Cerebellar nuclear complex (tissue), 1 donor: ENCODE data around the gene R3HDML.
"Not testable (repeated sequence)": the region's sequence is repeated elsewhere in the genome, so short reads cannot be mapped to it uniquely, and the experiment has no call there.

Experiments
- DNase-seq, 2 experiments: peaks; one replicate each; lab custom pipeline; 2025; lab: John Stamatoyannopoulos, UW

Gene R3HDML

GRCh38 chr20:44336725-44337380, at the start of gene R3HDML:
R3HDML (plus strand) TSS chr20:44337043; CDS start chr20:44337158, 115 bp downstream.
- no peak for DNase-seq

DNA sequence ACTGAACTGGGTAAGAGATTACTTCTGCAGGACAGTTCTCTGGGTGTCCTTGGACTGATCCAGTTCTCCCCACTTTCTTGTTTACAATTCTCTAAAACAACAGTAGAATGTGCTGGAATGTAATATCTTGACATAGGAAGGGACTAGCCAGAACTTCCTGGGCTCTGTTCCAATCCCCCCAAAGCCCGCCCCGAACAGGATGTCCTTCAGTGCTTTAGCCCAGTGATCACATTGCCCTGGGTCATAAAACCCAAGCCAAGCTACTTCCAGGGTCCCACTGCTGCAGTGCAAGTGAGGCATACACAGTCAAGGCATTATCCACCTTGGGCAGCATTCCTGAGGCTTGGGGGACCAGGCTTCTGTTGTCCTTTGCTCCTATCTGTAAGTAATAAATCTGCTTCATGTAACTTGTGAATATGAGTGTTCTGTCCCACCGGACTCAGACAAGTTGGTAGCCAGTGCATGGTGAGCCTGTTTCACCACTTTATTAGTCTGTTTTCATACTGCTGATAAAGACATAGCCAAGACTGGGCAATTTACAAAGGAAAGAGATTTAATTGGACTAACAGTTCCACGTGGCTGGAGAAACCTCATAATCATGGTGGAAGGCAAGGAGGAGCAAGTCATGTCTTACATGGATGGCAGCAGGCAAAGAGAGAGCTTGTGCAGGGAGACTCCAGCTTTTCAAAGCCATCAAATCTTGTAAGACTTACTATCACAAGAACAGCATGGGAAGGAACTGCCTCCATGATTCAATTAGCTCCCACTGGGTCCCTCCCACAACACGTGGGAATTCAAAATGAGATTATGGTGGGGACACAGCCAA, 49.4 kb upstream of the R3HDML start:
- DNase-seq = no peak

DNA sequence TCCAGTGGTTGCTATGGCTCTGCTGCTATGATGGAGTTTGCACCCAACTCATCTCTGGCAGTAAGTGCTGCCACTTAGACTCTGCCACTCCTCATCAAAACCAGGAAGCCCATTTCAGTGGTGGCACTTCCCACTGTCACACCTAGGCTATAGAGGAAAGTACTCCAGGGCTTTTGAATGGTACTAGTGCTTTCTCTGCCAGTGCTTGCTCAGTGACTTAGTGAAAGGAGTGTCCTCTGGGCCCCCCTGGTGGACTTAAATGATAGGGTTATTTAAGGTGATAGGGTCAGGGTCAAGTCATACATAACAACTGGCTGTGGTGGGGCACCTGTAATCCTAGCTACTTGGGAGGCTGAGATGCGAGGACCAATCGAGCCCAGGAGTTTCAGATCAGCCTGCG, 48.6 kb upstream of the R3HDML start:
- DNase-seq = no peak

DNA sequence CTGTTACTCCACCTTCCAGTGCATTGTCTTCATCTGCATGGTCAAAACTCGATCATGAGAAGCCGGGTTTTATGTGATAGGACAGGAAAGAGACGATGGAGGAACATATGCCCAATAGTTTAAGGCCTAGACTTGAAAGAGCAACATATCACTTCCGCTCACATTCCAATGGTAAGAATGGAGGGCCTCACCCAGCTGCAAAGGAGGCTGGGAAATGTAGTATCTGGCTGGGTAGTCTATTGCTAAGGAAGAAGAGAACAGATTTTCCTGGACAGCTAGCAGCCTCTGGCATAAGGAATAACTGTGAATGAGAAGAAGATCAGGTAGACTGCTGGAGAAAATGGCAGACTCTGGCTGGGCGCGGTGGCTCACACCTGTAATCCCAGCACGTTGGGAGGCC, 45.1 kb upstream of the R3HDML start:
- no peak for DNase-seq

DNA sequence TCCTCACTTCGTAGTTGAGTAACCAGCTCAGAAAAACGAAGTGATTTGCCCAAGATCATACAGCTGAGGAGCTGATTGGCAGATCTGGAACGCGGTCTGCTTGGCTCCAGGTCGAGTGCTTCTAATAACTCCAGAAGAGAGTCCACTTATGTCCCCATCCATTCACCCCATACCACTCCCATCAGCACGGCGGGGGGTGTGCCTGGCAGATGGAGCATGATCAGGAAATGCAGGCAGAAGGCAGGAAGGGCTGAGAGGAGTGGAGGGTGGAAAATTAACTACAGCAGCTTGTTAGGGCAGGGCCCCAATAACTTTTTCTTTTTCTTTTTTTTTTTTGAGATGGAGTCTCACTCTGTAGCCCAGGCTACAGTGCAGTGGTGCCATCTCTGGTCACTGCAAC, 40.8 kb upstream of the R3HDML start:
- DNase-seq = no peak

DNA sequence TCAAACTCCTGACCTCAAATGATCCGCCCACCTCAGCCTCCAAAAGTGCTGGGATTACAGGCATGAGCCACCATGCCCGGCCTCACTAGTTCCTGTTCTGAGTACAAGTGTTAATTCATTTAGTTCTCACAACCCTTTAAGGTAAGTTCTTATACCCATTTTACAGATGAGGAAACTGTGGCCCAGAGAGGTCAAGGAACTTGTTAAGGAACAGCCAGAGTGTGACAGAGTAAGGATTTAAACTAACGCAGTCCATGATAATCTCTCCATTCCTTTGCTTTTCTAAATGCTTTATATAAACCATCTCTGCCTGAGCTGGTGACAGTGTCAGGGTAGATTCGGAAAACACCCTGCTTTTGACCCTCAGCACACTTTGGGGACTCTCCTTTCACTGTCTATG, 39.1 kb upstream of the R3HDML start:
- DNase-seq = no peak

DNA sequence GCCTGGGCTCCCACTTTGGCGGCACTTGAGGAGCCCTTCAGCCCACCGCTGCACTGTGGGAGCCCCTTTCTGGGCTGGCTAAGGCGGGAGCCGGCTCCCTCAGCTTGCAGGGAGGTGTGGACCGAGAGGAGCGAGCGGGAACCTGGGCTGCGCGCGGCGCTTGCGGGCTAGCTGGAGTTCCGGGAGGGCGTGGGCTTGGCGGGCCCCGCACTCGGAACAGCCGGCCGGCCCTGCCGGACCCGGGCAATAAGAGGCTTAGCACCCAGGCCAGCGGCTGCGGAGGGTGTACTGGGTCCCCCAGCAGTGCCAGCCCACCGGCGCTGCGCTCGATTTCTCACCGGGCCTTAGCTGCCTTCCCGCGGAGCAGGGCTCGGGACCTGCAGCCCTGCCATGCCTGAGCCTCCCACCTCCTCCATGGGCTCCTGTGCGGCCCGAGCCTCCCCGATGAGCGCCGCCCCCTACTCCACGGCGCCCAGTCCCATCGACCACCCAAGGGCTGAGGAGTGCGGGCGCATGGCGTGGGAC, 37.8 kb upstream of the R3HDML start:
- not testable (repeated sequence) for DNase-seq

DNA sequence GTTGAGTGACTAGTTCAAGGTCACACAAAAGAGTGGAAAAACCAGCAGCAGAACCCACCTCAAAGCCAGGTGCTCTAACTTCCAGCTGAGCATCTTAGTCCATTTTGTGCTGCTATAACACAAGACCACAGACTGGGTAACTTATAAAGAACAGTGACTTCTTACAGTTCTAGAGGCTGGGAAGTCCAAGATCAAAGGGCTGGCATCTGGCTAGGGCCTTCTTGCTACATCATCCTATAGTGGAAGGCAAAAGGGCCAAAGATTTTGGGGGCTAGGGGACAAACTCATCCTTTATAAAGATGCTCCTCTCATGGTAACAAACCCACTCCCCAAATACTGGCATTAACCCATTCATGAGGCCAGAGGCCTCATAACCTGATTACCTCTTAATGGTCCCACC, 35.6 kb upstream of the R3HDML start:
- DNase-seq = no peak

DNA sequence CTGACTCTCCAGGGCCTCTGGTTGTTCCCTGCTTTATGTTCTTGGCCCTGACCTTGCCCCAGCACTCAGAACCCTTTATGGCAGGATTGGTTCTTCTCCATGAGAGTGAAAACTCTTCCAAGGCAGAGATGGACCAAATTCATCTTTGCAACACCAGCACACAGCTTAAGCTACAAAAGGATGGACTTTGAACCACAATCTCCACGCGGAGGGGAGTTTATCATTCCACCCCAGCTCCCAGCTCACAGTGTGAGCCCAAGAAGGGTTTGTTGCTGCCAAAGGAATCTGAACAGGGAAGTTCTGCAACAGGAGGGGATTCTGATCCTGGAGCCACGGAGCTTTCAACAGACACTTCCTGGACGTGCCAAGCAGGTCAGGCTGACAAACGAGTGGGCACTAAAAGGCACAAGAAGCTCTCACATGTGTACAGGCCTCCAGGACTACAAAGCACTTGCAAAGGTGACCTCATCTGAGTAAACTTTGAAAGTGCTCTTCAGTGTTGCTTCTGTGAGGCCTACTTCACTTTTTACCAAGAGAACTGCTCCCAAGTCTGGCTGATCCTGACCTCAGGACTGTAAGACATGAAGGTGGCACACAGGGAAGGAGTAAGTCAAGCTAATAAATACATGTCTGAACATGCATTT, 34.7 kb upstream of the R3HDML start:
- DNase-seq = no peak

DNA sequence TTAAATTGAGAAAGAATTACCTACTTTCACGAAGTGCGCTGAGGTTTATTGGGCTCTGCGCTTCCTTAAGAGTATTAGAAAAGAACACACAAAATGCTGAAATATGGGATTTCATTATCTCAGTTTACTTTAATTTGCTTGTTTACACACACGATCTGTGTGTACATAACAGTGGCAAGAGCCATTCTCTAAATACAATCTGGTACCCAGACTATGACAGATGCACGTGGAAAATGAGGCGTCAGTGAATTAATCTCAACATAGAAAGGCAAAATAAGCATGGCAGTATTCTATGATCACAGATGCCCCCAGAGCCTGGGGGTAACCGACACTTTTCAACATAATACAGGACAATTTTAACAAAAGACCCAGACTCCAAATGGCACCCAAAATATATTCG, 34.1 kb upstream of the R3HDML start:
- DNase-seq = no peak

DNA sequence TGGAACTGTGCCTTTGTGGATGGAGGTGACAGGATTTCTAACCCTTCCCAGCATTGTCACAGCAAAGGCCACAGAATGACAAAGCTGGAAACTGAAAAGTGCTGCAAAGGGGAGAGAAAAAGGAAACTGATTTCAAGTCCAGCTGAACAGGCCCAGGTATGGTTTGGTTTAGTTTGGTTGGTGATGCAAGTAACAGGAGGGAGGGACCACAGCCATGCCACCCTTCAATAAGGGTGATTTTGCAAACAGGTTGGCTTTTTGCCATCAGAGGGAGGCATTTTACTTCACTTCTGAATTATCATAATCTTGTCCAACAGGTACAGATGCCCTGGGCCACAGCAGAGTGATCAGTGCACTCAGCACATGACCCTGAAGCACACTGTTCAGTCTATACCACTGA, 32.5 kb upstream of the R3HDML start:
- DNase-seq = no peak

DNA sequence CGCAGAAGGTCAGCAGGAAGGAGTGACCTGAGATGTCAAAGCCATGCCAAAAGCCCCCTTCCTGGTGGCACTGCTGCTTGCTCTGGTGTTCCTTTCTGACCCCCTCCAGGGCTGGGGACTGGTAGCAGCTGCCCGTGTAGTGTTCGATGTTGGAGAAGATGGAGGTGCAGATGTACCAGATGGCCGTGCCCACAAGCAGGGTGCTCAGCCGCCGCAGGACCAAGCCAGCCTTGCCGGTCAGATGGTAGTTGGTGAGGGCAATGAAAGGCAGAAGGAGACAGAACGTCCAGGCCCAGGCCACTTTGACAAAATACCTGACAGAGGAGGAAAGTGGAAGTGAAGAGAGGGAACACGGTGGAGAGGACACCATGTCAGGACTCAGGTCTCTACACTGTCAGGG, 29.9 kb upstream of the R3HDML start:
- no peak for DNase-seq

DNA sequence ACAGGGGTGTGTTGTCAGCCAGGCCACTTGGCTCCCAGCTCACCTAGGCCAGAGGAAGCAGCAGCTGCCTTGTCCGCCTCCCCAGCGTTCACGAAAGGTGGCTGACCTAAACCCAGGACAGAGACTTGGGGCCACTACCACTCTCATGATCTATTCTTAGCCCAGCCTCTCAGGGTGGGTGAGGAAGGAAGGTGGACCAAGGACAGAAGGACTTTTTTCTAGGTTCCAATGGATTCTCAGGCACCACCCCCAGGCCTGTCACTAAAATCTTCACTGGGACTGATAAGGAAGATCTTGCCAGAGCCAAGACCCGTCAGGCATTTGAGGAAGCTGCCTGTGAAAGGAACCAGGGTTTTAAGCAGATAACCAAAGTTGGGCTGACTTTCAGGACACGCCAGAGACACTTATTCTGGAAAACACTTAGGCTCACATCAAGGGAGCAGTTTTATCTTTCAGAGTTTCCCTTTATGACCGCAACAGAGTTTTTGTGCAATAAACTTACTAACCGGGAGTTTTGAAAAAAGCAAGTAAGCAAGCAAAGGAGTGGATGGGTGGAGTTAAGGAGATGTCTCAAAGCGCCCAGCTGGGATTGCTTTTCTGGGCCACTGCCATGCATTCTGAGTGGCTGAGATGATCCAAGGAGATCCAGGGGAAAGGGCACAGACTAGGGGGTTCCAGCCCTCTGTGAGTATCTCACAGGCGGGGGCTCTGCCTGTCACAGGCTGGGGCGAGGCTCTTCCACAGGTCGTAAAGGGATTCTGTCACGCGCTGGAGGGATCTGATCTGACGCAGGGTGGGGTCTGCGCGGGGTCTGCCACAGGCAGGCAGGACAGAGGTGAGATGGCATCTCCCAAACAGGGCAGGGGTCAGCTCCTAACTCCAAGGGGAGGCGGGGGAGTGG, 26.8 kb upstream of the R3HDML start:
- no peak for DNase-seq

DNA sequence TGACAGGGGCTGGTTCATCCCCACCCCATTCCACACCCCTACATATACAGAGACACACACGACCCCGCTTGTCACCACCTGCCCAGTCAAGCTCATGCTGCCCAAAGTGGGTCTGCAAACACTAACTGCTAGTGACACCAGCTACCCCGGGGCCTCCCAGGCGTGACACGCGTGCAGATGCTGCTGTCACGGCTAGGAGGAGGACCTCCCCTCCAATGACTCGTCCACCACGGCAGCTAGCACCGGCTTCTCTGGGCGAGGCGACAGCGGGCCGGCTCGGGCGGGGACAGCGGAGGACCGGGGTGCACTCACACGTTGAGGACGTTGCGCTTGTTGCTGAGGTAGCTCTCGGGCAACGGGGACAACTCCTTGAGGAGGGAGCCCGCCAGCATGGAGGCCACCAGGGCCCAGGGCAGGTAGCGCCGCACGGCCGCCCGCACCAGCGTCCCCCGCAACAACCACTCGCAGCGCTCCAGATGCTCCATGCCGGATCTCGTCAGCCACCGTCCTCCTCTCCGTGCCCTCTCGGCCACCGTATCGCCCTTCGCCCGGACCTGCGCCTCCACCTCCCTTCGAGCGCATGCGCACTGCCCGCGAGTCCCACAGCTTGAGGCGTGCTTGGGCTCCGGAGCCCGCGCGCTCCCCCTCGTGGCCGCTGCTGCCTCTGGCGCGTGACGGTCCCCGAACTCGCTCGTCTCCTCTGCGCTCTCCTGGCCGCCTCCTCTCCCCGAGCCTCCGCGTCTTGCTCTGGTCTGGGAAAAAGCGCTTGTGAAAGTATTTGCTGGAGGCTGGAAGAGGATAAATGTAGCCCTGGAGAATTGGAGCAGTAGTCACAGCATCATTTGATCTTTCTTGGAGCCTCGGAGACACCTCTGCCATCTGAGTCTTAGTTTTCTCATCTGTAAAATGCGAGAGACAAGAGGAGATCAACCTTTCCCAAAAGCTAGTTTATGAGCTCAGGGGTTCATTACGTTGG, 25.9 kb upstream of the R3HDML start, which contains the start of gene FITM2:
Gene FITM2 (minus strand): TSS at position 539 of the 976 bp plus-strand sequence. CDS start 54 bp downstream, at position 485.
- peak; percentile 55 to 76 for DNase-seq

DNA sequence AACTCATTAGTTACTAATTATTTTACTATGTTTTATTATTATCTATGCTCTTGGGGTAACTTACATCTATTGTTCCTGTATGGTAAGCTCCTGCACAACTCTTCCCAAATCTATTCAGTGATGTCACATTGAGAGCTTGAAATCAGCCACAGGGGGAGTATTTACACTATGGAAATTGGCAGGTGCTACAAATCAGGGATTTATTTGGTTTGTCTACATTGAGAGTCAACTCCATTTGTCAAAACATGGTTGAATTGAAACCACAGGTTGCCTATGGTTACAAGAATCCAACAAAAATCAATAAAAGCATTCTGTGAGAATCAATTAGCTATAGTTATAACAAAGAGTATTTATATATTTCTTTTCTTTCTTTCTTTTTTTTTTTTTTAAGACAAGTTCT, 22.0 kb upstream of the R3HDML start:
- DNase-seq = no peak

DNA sequence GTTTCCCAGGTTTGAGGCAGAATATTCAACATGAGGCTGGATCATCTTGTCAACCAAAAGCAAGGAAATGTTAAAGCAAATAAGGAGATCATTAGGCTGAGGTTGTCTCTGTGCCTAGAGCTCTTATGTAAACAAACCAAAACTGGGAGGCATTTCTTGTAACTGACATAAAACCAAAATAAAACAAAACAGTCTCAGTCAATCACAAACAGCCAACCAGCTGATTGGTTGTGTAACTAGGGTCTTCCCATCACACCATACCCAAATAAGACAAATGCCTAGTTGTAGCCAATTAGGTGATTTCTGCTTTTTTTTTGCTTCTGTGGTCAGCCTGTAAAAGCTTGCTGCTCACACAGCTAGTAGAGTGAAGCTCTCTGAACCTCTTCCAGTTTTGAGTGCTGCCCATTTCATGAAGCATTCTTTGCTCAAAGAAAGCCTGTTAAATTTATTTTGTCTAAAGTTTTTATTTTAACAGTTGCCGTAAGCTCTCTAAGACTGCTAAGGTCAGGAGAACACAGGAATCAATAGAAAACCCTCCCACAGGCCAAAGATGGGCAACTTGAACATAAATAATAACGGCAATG, 16.9 kb upstream of the R3HDML start:
- DNase-seq = no peak

DNA sequence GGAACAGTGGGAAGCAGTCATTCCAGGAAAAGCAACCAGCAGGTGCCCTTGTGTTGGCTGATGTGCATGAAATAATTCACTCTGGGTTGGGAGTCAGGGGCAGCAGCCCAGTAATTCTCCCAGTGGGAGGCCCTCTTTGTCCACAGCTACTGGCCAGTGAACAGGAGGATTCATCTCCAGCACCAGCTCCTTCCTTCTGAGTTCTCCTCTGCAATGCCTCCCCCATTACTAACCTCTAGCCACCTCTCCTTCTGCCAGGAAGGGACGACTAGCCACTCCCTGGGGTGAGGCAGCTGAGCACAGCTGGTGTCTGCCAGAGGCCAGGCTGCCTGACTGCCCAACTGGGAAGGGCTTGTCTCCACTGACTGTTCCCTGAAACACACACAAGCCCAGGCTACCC, 12.5 kb upstream of the R3HDML start:
- DNase-seq = no peak

- DNase-seq = no peak
Observed at GRCh38 chr20:44326391-44327159, 10.3 kb upstream of the R3HDML start.

DNA sequence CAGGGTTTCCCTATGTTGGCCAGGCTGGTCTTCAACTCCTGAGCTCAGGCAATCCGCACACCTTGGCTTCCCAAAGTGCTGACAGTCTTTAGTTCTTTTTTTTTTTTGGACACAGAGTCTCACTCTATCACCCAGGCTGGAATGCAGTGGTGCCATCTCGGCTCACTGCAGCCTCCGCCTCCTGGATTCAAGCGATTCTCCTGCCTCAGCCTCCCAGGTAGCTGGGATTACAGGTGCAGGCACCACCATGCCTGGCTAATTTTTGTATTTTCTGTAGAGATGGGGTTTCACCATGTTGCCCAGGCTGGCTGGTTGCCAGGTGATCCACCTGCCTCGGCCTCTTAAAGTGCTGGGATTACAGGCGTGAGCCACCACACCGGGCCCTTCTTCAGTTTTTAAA, 9.1 kb upstream of the R3HDML start:
- DNase-seq = not testable (repeated sequence)
